Immature natural killer cell (primary cell): ENCODE measurements around the gene KCNJ12. TPM values are rescaled to one million over a fixed set of nuclear protein-coding genes. Genes with fewer than 3 reads are reported as not detected.
"Not testable (repeated sequence)": the region's sequence is repeated elsewhere in the genome, so short reads cannot be mapped to it uniquely, and the experiment has no call there.

Experiments used
- DNase-seq, 3 donors: peaks; one replicate each; pipeline ENCODE4 v3.0.0; 2022; ENCODE audit warnings: mixed read lengths in 1 of 3
- H3K27ac Mint-ChIP-seq, 6 donors: one replicate each; pipeline ENCODE4 v1.8.0; 2020; ENCODE audit warnings: mixed read lengths in 6 of 6, mild to moderate bottlenecking in 5 of 6, inconsistent platforms in 4 of 6, moderate library complexity in 3 of 6
- H3K27me3 Mint-ChIP-seq, 3 donors: one replicate each; pipeline ENCODE4 v1.8.0; 2020 to 2021; ENCODE audit warnings: low read depth in 3 of 3, mild to moderate bottlenecking in 3 of 3, mixed read lengths in 3 of 3, moderate library complexity in 3 of 3, inconsistent platforms in 1 of 3
- H3K36me3 Mint-ChIP-seq, 3 donors: one replicate each; pipeline ENCODE4 v1.8.0; 2020; ENCODE audit warnings: mixed read lengths in 3 of 3, inconsistent platforms in 2 of 3, mild to moderate bottlenecking in 2 of 3
- H3K4me1 Mint-ChIP-seq, 2 donors: one replicate each; pipeline ENCODE4 v1.8.0; 2020; ENCODE audit warnings: inconsistent platforms in 2 of 2, mild to moderate bottlenecking in 2 of 2, mixed read lengths in 2 of 2, moderate library complexity in 1 of 2
- H3K4me3 Mint-ChIP-seq, 5 donors: one replicate each; pipeline ENCODE4 v1.8.0; 2020; ENCODE audit warnings: mild to moderate bottlenecking in 5 of 5, mixed read lengths in 5 of 5, inconsistent platforms in 3 of 5, moderate library complexity in 3 of 5
- H3K9me3 Mint-ChIP-seq, 6 donors: one replicate each; pipeline ENCODE4 v1.8.0; 2020; ENCODE audit warnings: mild to moderate bottlenecking in 6 of 6, mixed read lengths in 6 of 6, inconsistent platforms in 4 of 6, moderate library complexity in 3 of 6
- polyA plus RNA-seq, 3 donors: library from polyadenylated mRNA; unstranded; fragments of 300-500 nt; fragmentation: Illumina TruSeq; gene quantifications; one replicate each; pipeline ENCODE4 v1.2.3, GENCODE V29; 2021

The KCNJ12 gene
- polyA plus RNA-seq, 3 donors from 2014 or later: not detected

DNA sequence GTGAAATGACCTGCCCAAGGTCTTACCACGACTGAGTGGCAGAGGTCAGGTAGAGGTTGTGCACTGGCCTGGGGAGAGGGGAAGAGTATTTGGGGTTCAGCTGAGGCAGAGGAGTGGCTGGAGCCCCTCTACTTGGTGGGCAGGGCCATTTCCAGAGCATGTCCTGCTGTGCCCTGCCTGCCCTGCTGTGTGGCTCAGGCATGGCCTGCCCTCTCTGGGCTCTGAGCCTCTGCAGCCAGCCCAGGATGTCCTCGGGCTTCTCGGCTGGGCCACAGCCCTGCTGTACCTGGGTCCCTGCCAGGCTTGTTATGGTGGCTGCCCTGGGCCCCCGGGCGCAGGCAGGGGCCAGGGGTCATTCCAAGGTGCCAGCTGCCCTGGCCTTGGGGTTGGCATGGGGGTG is 19.6 kb downstream of the KCNJ12 start:
- H3K4me3 Mint-ChIP-seq: no peak overlapping the region
- H3K9me3 Mint-ChIP-seq: peaks cover 0 to 3% (median 0%) of the 10 kb centered on the region in 6 donors
- H3K4me1 Mint-ChIP-seq: no peaks in the 10 kb centered on the region
- H3K27me3 Mint-ChIP-seq: peaks cover 0 to 3% (median 3%) of the 10 kb centered on the region in 3 donors
- no peak for DNase-seq
- no peak overlapping the region for H3K27ac Mint-ChIP-seq
- no peaks in the 10 kb centered on the region for H3K36me3 Mint-ChIP-seq

GRCh38 chr17:21396237-21396636 is 20.1 kb downstream of the KCNJ12 start:
- Mint-ChIP-seq H3K9me3 (peaks cover 0 to 4% (median 0%) of the 10 kb centered on the region in 6 donors), H3K27ac (no peak overlapping the region), H3K27me3 (peaks cover 0 to 3% (median 3%) of the 10 kb centered on the region in 3 donors), H3K4me1 (no peaks in the 10 kb centered on the region), H3K36me3 (no peaks in the 10 kb centered on the region), H3K4me3 (no peak overlapping the region)
- DNase-seq: no peak

DNA sequence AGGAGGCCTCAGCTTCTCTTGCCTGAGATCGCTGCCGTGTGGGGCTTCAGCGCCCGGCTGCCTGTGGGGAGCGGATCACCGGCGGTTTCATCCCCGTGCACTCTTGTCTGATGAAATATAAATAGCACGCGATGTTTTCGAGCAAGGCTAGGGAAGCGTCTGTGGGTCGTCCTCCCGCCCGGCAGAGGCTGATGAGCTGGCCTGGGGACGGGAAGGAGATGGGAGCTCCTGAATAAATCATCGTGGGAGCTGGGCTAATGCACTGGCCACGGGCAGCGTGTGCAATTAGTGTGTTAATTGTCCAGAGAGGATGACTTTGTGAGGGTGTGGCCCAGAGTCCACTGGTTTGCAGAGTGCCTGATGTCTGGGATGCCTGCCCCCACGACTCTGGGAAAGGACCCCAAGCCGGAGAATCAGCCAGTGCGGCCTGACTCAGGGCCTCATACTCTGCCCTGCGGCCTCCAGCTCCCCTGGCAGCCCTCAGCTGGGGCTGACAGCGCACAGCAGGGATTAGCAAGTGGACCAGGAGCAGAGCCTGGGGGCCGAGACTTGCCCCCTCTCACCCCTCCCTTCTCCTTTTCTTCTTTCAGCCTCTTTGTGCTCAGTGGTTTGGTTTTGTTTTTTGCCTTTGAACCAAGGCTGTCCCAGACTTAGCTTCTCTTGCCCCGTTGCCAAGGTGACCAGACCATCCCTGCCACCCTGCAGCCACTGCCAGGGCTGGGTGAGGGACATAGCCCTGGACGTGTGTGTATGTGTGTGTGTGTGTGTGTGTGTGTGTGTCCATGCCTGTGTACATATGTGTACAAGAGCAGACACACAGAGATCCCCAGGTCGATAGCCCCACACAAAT is 21.4 kb downstream of the KCNJ12 start:
- DNase-seq: no peak
- Mint-ChIP-seq H3K36me3 (no peaks in the 10 kb centered on the region), H3K27me3 (peaks cover 0 to 5% (median 3%) of the 10 kb centered on the region in 3 donors), H3K9me3 (peaks cover 0 to 7% (median 2%) of the 10 kb centered on the region in 6 donors), H3K4me3 (no peak overlapping the region), H3K4me1 (no peaks in the 10 kb centered on the region), H3K27ac (no peak overlapping the region)

- Mint-ChIP-seq H3K9me3 (peaks cover 0 to 7% (median 2%) of the 10 kb centered on the region in 6 donors), H3K36me3 (no peaks in the 10 kb centered on the region), H3K27ac (no peak overlapping the region), H3K4me1 (peaks cover 0 to 3% of the 10 kb centered on the region in 2 donors), H3K27me3 (peaks cover 0 to 7% (median 3%) of the 10 kb centered on the region in 3 donors), H3K4me3 (no peak overlapping the region)
- DNase-seq: no peak
Measured at GRCh38 chr17:21399474-21400186, 23.5 kb downstream of the KCNJ12 start.

DNA sequence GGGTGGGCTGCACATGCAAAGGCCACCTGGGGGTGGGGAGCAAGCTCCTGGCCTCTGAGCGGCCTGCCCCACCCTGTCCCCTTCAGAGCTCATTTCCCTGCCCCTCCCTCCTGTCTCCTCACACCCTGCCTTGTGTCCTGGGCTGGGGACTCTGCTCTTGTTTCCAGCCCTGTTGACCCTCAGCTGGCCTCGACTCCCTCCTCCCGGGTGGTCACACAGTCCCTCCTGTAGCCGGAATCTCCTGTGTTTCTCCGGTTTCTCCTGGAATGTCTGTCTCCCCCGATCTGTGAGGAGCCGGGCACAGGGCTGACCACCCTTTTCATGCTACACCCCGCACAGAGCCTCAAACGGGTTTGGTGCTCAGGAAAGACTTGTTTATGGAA is 24.0 kb downstream of the KCNJ12 start:
- H3K9me3 Mint-ChIP-seq, DNase-seq, H3K36me3 Mint-ChIP-seq, H3K4me3 Mint-ChIP-seq, H3K27me3 Mint-ChIP-seq, H3K27ac Mint-ChIP-seq, H3K4me1 Mint-ChIP-seq: not testable (repeated sequence)

DNA sequence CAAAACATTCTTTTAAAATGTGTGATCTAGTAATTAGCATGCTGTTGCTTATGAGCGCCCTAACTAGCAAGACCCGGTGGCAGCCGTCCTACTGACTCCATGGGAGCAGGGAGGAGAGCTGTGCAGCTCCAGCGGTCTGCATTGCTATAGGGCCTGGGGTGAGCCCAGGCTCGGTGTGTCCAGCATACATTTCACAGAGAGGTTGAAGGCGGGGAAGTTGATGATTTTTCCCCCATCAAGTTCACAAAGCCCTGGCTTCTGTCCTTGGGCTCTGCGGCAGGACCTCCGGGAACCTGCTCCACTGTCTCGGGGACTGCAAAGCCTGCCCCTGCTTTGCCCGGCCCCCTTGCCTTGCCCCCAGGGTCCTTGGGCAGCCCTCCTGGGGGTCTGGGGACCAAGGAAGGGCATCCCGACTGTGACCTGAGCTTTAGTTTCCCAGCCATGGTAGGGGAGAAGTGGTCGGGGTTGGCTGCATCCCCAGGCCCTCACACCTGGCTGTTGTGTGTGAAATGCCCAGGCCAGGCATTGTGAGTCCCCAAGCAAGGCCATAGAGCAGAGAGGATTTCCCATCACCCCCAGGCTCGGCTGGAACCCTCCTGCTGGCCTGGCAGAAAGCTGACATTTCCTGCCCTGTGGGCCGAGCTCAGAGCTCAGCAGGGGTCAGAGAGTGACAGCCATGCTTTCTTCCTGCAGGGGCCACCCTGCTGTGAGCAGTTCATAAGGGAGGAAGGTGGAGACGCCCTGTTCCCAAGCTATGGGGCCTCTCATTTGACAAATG is 24.8 kb downstream of the KCNJ12 start:
- H3K4me3 Mint-ChIP-seq: no peak overlapping the region
- peaks cover 0 to 7% (median 2%) of the 10 kb centered on the region in 6 donors for H3K9me3 Mint-ChIP-seq
- H3K4me1 Mint-ChIP-seq: peaks cover 0 to 3% of the 10 kb centered on the region in 2 donors
- H3K27me3 Mint-ChIP-seq: peaks cover 0 to 7% (median 3%) of the 10 kb centered on the region in 3 donors
- no peaks in the 10 kb centered on the region for H3K36me3 Mint-ChIP-seq
- DNase-seq: no peak
- no peak overlapping the region for H3K27ac Mint-ChIP-seq

- H3K4me1 Mint-ChIP-seq, H3K9me3 Mint-ChIP-seq, DNase-seq, H3K4me3 Mint-ChIP-seq, H3K27me3 Mint-ChIP-seq, H3K36me3 Mint-ChIP-seq: not testable (repeated sequence)
- peak overlapping the region in 1 of 6 donors; percentile 9 for H3K27ac Mint-ChIP-seq
Measured at GRCh38 chr17:21402166-21402571, 26.0 kb downstream of the KCNJ12 start.

GRCh38 chr17:21402926-21403325 is 26.8 kb downstream of the KCNJ12 start:
- not testable (repeated sequence) for H3K4me3 Mint-ChIP-seq, H3K9me3 Mint-ChIP-seq, H3K4me1 Mint-ChIP-seq, H3K27ac Mint-ChIP-seq, H3K36me3 Mint-ChIP-seq, DNase-seq, H3K27me3 Mint-ChIP-seq

- H3K27ac Mint-ChIP-seq, H3K4me1 Mint-ChIP-seq, DNase-seq, H3K27me3 Mint-ChIP-seq, H3K4me3 Mint-ChIP-seq, H3K36me3 Mint-ChIP-seq, H3K9me3 Mint-ChIP-seq: not testable (repeated sequence)
Measured at GRCh38 chr17:21404106-21404505, 27.9 kb downstream of the KCNJ12 start.

GRCh38 chr17:21404539-21404938 is 28.4 kb downstream of the KCNJ12 start:
- not testable (repeated sequence) for H3K27me3 Mint-ChIP-seq, H3K4me3 Mint-ChIP-seq, H3K36me3 Mint-ChIP-seq, H3K4me1 Mint-ChIP-seq, H3K9me3 Mint-ChIP-seq, H3K27ac Mint-ChIP-seq, DNase-seq

DNA sequence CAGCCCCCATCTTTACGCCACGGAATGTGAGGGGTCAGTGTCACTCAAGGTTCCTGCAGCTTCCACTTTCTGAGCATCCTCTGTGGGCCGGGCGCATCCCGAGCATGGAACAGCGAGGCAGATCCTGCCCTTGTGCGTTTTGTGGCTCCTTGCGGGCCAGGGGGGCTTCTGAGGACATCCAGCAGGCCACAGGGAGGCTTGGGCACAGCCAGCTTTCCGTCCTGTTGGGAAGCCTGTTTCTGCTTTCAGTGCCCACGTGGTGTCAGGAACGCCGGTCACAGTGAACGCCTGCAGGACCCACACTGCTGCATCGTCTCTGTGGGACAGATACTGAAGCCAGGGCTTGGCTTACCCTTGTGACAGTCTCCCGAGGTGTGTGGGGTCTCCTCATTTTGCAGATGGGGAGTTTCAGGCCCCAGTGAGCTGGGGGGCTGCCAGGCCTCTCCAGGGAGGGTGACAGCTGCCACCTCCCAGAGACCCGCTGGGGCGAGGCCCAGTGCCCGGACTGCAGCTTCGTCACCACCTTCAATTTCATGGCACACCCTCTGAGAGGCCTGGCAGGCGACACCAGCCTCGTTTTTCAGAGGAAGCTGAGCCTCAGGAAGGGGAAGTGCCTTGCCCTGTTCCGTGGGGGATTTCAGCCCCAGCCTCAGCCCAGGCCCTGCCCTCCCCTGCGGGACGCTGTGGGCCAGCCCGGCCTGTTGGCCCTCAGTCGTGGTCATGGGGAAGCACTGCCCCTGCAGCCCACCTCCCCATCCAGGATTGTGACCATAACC is 29.0 kb downstream of the KCNJ12 start:
- not testable (repeated sequence) for DNase-seq

DNA sequence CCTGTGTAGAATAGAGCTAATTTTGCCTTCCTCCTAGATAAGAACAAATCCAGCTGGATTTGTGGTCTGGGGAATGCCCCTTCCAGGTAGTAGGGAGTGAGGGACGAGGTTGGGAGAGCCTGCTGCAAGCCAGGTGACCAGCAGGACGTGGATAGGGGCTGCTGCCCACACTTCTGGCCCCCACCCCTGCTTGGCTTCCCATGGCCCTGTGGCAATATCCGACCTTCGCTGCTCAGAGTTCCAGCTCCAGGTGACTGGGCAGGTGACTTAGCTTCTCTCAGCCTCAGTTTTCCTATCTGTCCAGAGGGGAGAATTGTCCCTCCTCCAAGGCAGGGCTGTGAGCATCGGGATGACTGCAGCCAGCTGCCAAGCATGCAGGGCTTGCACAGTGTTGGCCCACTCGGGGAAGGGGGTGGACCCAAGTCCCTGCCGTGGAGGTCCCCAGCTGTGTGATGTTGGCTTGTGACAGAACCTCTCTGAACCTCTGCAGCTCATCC is 29.8 kb downstream of the KCNJ12 start:
- not testable (repeated sequence) for H3K27ac Mint-ChIP-seq, H3K27me3 Mint-ChIP-seq, H3K4me3 Mint-ChIP-seq, H3K4me1 Mint-ChIP-seq, DNase-seq, H3K36me3 Mint-ChIP-seq, H3K9me3 Mint-ChIP-seq

More for the DNA sequence above, 29.0 kb downstream of the KCNJ12 start:
- H3K27ac Mint-ChIP-seq, H3K36me3 Mint-ChIP-seq, H3K4me3 Mint-ChIP-seq, H3K4me1 Mint-ChIP-seq, H3K27me3 Mint-ChIP-seq, H3K9me3 Mint-ChIP-seq: not testable (repeated sequence)

- H3K36me3 Mint-ChIP-seq, DNase-seq: not testable (repeated sequence)
Measured at GRCh38 chr17:21406616-21407404, 30.7 kb downstream of the KCNJ12 start.

More at GRCh38 chr17:21406616-21407404, 30.7 kb downstream of the KCNJ12 start:
- H3K4me1 Mint-ChIP-seq, H3K9me3 Mint-ChIP-seq, H3K27ac Mint-ChIP-seq, H3K27me3 Mint-ChIP-seq, H3K4me3 Mint-ChIP-seq: not testable (repeated sequence)
